HepG2 (cell line): ENCODE measurements around the gene BIRC2.

ENCODE experiments used
- AHDC1 ChIP-seq: sonication (generic); formaldehyde crosslinking; IDR thresholded peaks from 2 replicates; pipeline ENCODE4 v1.5.1; 2020; ENCODE audit warnings: mild to moderate bottlenecking, missing genetic modification reagents, borderline replicate concordance
- CTCF ChIP-seq: sonication (generic); formaldehyde crosslinking; IDR thresholded peaks from 2 replicates; pipeline ENCODE4 v1.5.0; 2020; ENCODE audit warnings: mild to moderate bottlenecking, missing genetic modification reagents, moderate library complexity
- KDM1A ChIP-seq: IDR thresholded peaks from 2 replicates; pipeline ENCODE4 v1.6.1; 2016; ENCODE audit warnings: missing compliant biosample characterization
- POLR2AphosphoS5 ChIP-seq: IDR thresholded peaks from 2 replicates; pipeline ENCODE4 v1.6.1; 2012; ENCODE audit warnings: low read depth, low read length
- STAT5B ChIP-seq: sonication (generic); formaldehyde crosslinking; IDR thresholded peaks from 2 replicates; pipeline ENCODE4 v1.4.0; 2020; ENCODE audit warnings: missing genetic modification reagents
- SUZ12 ChIP-seq: fragments of 150-350 bp; IDR thresholded peaks from 2 replicates; pipeline ENCODE4 v1.6.1; 2014; ENCODE audit warnings: low read depth, low read length
- TBX3 ChIP-seq: fragments of 450-650 bp; IDR thresholded peaks from 2 replicates; pipeline ENCODE4 v1.6.1; 2017; ENCODE audit warnings: antibody characterized with exemption, mild to moderate bottlenecking, inconsistent platforms, borderline replicate concordance
- THAP11 ChIP-seq: IDR thresholded peaks from 2 replicates; pipeline ENCODE4 v1.6.1; 2016; ENCODE audit warnings: missing biosample characterization, missing genetic modification reagents
- YY1 ChIP-seq: IDR thresholded peaks from 2 replicates; pipeline ENCODE4 v1.6.1; 2011; ENCODE audit warnings: low read length, low read depth, moderate library complexity, mild to moderate bottlenecking; ENCODE audit not compliant: insufficient read depth, insufficient replicate concordance
- ZFX ChIP-seq: sonication (generic); formaldehyde crosslinking; IDR thresholded peaks from 2 replicates; pipeline ENCODE4 v1.4.0; 2020; ENCODE audit warnings: mild to moderate bottlenecking, low read depth, missing genetic modification reagents, moderate library complexity
- ZNF207 ChIP-seq: fragments of 450-650 bp; IDR thresholded peaks from 2 replicates; pipeline ENCODE4 v1.6.1; 2016; ENCODE audit warnings: antibody characterized with exemption, borderline replicate concordance
- ZNF282 ChIP-seq: fragments of 450-650 bp; IDR thresholded peaks from 2 replicates; pipeline ENCODE4 v1.6.1; 2018; ENCODE audit not compliant: partially characterized antibody
- ZNF777 ChIP-seq: sonication (generic); formaldehyde crosslinking; IDR thresholded peaks from 2 replicates; pipeline ENCODE4 v1.4.0; 2020; ENCODE audit warnings: missing genetic modification reagents

- TF ChIP-seq SUZ12, result no peak
- TF ChIP-seq THAP11, result no peak
- TF ChIP-seq AHDC1 (CRISPR knock-in tag), result no peak
- TF ChIP-seq CTCF (CRISPR knock-in tag), result no peak
- no peak for TF ChIP-seq ZFX (CRISPR knock-in tag)
- TF ChIP-seq TBX3, result no peak
- no peak for TF ChIP-seq POLR2AphosphoS5
- no peak for TF ChIP-seq ZNF282
- no peak for TF ChIP-seq YY1
- no peak for TF ChIP-seq STAT5B (CRISPR knock-in tag)
- no peak for TF ChIP-seq ZNF777 (CRISPR knock-in tag)
- TF ChIP-seq KDM1A (CRISPR knock-in tag), result no peak
- TF ChIP-seq ZNF207, result no peak
Observed at GRCh38 chr11:102415304-102415916, 68.4 kb downstream of the BIRC2 start.
